ENCODE data around the gene ERI3.

Gene ERI3

DNA sequence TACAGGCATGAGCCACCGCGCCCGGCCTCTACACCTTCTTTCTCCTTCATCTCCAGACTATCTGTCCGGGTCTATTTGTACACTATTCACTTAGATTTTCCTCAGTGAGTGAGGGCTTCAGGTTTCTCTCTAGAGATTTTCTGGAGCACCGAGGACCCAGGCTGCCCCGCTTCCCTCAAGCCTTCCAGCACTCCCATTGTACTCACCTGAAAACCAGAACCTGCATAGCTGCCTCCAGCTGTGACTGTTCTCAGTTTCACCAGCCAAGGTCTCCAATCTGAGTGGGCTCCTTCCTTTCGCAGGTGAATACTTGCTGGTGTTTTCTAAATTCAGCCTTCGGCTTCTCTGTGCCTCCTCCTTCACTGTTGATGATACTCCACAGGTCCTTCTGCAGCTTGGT lies 154.7 kb downstream of the ERI3 start:
- DNase-seq, result no peak

DNA sequence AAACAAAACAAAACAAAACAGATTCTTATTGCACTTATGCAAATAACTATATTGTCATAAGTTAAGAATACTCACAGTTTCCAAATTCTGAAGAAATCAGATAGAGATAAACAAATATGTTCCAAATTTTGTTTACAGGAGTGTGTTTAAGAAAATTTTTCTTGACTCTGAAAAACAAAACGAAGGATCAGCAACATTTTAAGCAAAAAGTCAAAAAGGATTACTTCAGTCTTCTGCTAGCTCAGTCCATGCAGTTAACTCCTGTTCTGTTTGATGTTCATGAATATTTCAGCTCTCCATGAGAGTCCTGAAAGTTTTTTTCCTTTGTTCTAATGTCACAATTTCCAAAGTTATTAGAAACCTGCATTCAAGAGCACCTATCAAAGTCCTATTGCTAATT lies 180.4 kb downstream of the ERI3 start:
- no peak for DNase-seq

Measured in activated CD8-positive, alpha-beta memory T cell treated with anti-CD3 and anti-CD28 coated beads for 24 hours (primary cell).